ENCODE measurements around the gene CDO1. TPM values are rescaled to one million over a fixed set of nuclear protein-coding genes. Genes with fewer than 3 reads are reported as not detected.

Gene CDO1
- total RNA-seq, 1 donor from 2014 or later, result 2.8 TPM

DNA sequence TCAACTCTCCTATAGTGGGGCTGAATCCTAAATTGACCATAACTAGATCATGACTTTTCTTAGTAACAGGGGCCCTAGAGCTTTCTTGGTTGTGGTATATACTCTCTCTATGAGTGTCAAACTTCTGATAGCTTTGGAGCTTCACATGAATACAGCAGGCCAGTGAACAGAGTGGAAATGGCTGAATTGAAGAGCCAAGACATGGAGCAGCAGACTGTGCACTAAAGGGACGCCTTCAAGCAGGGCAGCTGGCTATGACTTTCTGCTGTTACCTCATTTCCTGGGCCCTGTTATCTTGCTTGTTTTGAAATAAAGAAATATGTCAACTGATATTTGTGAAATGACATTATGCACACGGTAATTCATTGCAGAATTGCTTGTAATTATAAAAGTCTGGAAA lies 16.4 kb downstream of the CDO1 start:
- H3K9me3 Mint-ChIP-seq (ENCODE audit: low read depth), result no peaks in the 10 kb centered on the region
- DNase-seq (ENCODE audit: low spot score), result no peak
- H3K4me3 Mint-ChIP-seq (ENCODE audit: unreplicated experiment), result no peak overlapping the region

DNA sequence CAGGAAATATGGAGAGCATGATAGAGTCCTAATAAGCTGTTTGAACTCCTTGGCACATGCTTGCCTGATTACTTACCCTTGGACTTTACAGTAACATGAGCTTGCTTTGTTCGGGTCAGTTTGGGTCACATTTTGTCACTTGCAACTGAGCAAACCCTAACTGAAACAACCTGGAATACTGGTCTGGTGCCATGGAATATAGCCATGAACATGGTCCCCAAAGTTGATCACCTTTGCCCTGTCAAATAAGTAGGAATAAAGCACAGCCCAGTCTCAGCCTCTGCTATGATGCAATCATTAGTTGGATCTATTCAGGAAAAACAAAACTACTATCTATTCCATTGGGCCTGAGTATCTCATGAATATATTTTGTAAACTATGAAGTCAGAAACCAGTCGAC lies 18.2 kb downstream of the CDO1 start:
- Mint-ChIP-seq H3K27me3 (ENCODE audit: low read depth) (no peaks in the 10 kb centered on the region), H3K9me3 (ENCODE audit: low read depth) (no peaks in the 10 kb centered on the region), H3K27ac (ENCODE audit: unreplicated experiment) (no peak overlapping the region), H3K4me1 (ENCODE audit: low read depth) (no peaks in the 10 kb centered on the region), H3K4me3 (ENCODE audit: unreplicated experiment) (no peak overlapping the region), H3K36me3 (ENCODE audit: low read depth) (no peaks in the 10 kb centered on the region)
- TF ChIP-seq, protein P1, sequence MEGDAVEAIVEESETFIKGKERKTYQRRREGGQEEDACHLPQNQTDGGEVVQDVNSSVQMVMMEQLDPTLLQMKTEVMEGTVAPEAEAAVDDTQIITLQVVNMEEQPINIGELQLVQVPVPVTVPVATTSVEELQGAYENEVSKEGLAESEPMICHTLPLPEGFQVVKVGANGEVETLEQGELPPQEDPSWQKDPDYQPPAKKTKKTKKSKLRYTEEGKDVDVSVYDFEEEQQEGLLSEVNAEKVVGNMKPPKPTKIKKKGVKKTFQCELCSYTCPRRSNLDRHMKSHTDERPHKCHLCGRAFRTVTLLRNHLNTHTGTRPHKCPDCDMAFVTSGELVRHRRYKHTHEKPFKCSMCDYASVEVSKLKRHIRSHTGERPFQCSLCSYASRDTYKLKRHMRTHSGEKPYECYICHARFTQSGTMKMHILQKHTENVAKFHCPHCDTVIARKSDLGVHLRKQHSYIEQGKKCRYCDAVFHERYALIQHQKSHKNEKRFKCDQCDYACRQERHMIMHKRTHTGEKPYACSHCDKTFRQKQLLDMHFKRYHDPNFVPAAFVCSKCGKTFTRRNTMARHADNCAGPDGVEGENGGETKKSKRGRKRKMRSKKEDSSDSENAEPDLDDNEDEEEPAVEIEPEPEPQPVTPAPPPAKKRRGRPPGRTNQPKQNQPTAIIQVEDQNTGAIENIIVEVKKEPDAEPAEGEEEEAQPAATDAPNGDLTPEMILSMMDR (IDR thresholded peaks at IDR 0.05), result no peak
- DNase-seq (ENCODE audit: low spot score), result no peak

More for the DNA sequence above, 16.4 kb downstream of the CDO1 start:
- TF ChIP-seq, protein P1 (IDR thresholded peaks at IDR 0.05), result no peak
- Mint-ChIP-seq H3K36me3 (ENCODE audit: low read depth) (peaks cover 3% of the 10 kb centered on the region), H3K4me1 (ENCODE audit: low read depth) (no peaks in the 10 kb centered on the region), H3K27me3 (ENCODE audit: low read depth) (no peaks in the 10 kb centered on the region), H3K27ac (ENCODE audit: unreplicated experiment) (no peak overlapping the region)

DNA sequence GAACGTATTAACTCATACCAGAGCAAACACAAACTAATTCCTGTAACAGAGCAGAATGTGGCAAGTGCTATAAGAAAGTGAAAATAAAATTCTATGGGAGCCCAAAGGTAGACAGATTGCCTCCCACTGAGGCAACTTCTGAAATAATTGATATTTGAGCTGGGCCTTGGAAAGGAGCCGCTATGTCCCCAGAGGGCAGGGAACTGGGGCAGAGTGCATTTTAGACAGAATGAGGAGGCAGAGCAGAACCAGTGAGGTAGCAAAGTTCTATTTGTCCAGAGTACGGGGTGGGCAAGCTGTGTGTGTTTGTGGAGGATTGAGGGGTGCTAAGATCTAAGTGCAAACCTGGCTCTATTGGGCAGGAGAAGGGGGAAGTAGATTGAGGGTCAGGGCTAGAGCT lies 19.8 kb downstream of the CDO1 start:
- Mint-ChIP-seq H3K36me3 (ENCODE audit: low read depth) (no peaks in the 10 kb centered on the region), H3K9me3 (ENCODE audit: low read depth) (no peaks in the 10 kb centered on the region), H3K4me3 (ENCODE audit: unreplicated experiment) (no peak overlapping the region), H3K4me1 (ENCODE audit: low read depth) (no peaks in the 10 kb centered on the region), H3K27me3 (ENCODE audit: low read depth) (peaks cover 12% of the 10 kb centered on the region), H3K27ac (ENCODE audit: unreplicated experiment) (no peak overlapping the region)
- no peak for DNase-seq (ENCODE audit: low spot score)
- TF ChIP-seq, protein P1 (IDR thresholded peaks at IDR 0.05), result no peak

DNA sequence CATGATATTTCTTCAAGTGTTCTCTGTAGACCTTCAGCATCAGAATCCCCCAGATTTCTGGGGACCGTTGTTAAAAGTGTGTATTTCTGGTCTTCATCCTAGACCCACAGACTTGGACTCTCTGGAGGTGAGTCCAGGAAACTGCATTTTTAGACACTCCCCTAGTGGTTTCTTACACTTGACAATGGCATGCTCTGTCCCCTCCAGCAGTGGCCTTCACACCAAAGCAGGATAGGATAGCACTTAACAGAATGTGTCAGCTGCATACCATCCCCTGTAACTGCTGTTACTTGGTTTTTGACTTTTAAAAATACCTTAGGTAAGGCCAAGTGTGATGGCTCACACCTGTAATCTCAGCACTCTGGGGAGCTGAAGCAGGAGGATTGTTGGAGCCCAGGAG lies 20.8 kb downstream of the CDO1 start:
- Mint-ChIP-seq H3K36me3 (ENCODE audit: low read depth) (no peaks in the 10 kb centered on the region), H3K4me3 (ENCODE audit: unreplicated experiment) (no peak overlapping the region), H3K27me3 (ENCODE audit: low read depth) (peaks cover 18% of the 10 kb centered on the region), H3K9me3 (ENCODE audit: low read depth) (no peaks in the 10 kb centered on the region), H3K4me1 (ENCODE audit: low read depth) (no peaks in the 10 kb centered on the region), H3K27ac (ENCODE audit: unreplicated experiment) (no peak overlapping the region)
- DNase-seq (ENCODE audit: low spot score), result no peak
- TF ChIP-seq, protein P1 (IDR thresholded peaks at IDR 0.05), result no peak

DNA sequence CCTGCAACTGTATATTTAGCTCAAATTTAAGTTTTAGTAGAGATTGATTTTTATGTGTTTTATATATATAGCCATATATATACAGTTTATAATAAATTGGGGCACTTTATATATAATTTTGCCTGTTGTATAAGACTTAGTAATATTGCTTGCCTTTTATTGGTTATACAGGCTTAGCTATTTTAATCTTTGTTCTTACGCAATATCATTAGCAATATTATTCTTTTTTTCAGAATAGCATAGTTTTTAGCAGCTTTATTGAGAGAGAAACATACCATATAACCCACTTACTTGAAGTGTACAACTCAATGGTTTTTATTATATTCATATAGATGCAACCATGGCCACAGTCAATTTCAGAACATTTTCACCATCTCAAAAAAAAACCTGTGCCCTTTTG lies 28.0 kb downstream of the CDO1 start:
- no peaks in the 10 kb centered on the region for H3K4me1 Mint-ChIP-seq (ENCODE audit: low read depth)
- H3K27me3 Mint-ChIP-seq (ENCODE audit: low read depth), result peaks cover 40% of the 10 kb centered on the region
- H3K4me3 Mint-ChIP-seq (ENCODE audit: unreplicated experiment), result no peak overlapping the region
- H3K36me3 Mint-ChIP-seq (ENCODE audit: low read depth), result no peaks in the 10 kb centered on the region
- peaks cover 4% of the 10 kb centered on the region for H3K9me3 Mint-ChIP-seq (ENCODE audit: low read depth)
- H3K27ac Mint-ChIP-seq (ENCODE audit: unreplicated experiment), result no peak overlapping the region
- TF ChIP-seq, protein P1 (IDR thresholded peaks at IDR 0.05), result no peak
- no peak for DNase-seq (ENCODE audit: low spot score)
